Mucosa of descending colon (tissue), 3 donors: ENCODE results near the gene GSC. TPM values are rescaled to one million over a fixed set of nuclear protein-coding genes. Genes with fewer than 3 reads are reported as not detected.

ENCODE experiments used
- ATAC-seq: fragments of 200-7000 bp; cut with Tn5 transposase; one replicate; pipeline ENCODE4 v1.9.1; 2020; ENCODE audit warnings: mild to moderate bottlenecking, moderate library complexity
- DNase-seq, 3 donors: peaks; one replicate each; pipeline ENCODE4 v3.0.0-alpha.2; 2020
- H3K36me3 ChIP-seq: fragments of 200-600 bp; one replicate; pipeline ENCODE4 v1.8.0; 2021; ENCODE audit warnings: low read depth, mild to moderate bottlenecking
- H3K4me1 ChIP-seq: fragments of 200-600 bp; one replicate; pipeline ENCODE4 v1.8.0; 2021; ENCODE audit warnings: low read depth, mild to moderate bottlenecking
- H3K4me3 ChIP-seq: fragments of 200-600 bp; one replicate; pipeline ENCODE4 v1.8.0; 2021; ENCODE audit warnings: mild to moderate bottlenecking
- H3K9me3 ChIP-seq: fragments of 200-600 bp; one replicate; pipeline ENCODE4 v1.8.0; 2021; ENCODE audit warnings: mild to moderate bottlenecking
- intact Hi-C, 2 donors: fragments of 100-400 bp; cut with DNase I in 1 of 2; cut with micrococcal nuclease in 1 of 2; formaldehyde crosslinking; loops; one replicate each; pipeline versions ENCODE4 v1.11.0 to v1.11.1; 2022; cut with DNase I, micrococcal nuclease
- total RNA-seq, 3 donors: library from RNA; stranded (reverse); fragmentation: NEBNext Ultra II Directional in 2 of 3; extraction: Animal tissue kit (Norgen Biotek cat#: 25700) in 2 of 3; gene quantifications; one replicate each; pipeline versions ENCODE4 v1.2.1 to v1.2.4, GENCODE V29; 2021 to 2023
- TF ChIP-seq, protein P1 (sequence below): fragments of 200-600 bp; IDR thresholded peaks from one replicate; pipeline ENCODE4 v1.8.0; 2022; ENCODE audit warnings: antibody characterized with exemption, mild to moderate bottlenecking
- donor health status: DM: no; HTN: no; CAD: no; lungs with moderate emphysema.
- donor health status: DM: no; HTN: no; CAD: no.
- donor health status: DM: no; HTN: yes; CAD: no.

GSC gene
- total RNA-seq, 3 donors from 2014 or later = not detected

DNA sequence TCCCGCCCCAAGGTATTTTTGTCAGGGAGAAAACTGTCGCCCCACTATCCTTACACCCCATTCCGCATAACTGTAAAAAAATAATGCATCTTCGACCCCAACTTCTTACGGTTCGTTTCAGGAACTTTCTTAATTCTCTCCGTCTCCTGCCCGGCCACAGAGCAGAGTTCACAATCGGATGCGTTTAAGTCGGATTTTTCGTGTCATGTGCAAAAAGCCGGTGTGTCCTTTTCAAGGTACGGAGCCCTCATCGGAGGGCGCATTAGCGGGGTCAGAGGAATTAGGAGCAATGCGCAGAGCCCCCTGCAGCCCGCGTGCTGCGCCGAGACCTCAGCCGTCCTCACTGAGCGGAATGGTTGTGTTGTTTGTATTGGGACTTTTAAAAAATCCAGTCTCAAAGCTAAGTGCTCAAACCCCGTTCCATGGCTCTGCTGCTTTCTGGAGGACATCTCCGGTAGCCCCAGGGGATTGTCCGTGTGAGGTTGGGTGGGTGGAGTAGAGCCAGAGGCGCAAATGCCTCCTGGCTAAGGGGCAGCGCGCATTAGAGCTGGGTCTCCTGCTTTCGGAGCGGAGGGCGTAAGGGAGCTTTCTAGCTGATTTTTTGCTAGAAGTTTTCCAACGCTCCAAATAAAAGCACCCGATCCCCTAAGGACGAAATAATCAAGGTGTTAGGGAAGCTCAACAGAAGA, 3.9 kb upstream of the GSC start:
- no peak overlapping the region for H3K4me3 ChIP-seq
- peaks cover 16% of the 10 kb centered on the region for H3K4me1 ChIP-seq
- ATAC-seq (no peak), DNase-seq (no peak)
- H3K9me3 ChIP-seq = no peaks in the 10 kb centered on the region
- intact Hi-C loops = no loop called here
- H3K36me3 ChIP-seq = no peaks in the 10 kb centered on the region
- TF ChIP-seq, protein P1, sequence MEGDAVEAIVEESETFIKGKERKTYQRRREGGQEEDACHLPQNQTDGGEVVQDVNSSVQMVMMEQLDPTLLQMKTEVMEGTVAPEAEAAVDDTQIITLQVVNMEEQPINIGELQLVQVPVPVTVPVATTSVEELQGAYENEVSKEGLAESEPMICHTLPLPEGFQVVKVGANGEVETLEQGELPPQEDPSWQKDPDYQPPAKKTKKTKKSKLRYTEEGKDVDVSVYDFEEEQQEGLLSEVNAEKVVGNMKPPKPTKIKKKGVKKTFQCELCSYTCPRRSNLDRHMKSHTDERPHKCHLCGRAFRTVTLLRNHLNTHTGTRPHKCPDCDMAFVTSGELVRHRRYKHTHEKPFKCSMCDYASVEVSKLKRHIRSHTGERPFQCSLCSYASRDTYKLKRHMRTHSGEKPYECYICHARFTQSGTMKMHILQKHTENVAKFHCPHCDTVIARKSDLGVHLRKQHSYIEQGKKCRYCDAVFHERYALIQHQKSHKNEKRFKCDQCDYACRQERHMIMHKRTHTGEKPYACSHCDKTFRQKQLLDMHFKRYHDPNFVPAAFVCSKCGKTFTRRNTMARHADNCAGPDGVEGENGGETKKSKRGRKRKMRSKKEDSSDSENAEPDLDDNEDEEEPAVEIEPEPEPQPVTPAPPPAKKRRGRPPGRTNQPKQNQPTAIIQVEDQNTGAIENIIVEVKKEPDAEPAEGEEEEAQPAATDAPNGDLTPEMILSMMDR = no peak

DNA sequence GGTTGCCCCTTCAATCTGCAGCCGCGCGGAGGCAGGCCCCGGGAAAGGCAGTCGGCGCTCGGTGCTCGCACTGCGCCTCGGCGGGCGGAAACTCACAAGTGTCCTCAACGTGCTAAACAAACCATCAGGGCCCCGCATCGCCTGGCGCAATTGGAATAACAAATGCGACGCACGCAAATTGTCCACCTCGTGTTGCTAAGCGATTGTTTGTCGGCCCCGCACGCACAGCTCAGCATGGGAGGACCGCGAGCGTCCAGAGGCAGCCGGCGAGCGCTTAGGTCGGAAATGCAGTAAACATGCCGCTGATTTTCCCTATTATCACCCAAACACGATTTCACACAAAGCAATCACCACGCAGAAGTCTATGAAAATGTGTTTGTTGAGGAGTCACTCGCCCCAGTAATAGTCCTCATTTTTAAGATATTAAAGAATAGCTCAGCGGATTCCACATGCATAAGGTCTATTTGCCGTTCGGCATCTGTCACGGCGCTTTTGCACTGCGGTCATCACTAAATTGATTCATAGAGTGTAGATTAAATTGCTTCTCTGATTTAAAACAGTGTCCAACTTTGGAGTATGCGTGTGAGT, 3.2 kb upstream of the GSC start:
- DNase-seq (no peak), ATAC-seq (no peak)
- no peaks in the 10 kb centered on the region for H3K9me3 ChIP-seq
- H3K36me3 ChIP-seq = no peaks in the 10 kb centered on the region
- H3K4me1 ChIP-seq = peaks cover 22% of the 10 kb centered on the region
- H3K4me3 ChIP-seq = no peak overlapping the region
- intact Hi-C loops = no loop called here
- TF ChIP-seq, protein P1 = no peak

DNA sequence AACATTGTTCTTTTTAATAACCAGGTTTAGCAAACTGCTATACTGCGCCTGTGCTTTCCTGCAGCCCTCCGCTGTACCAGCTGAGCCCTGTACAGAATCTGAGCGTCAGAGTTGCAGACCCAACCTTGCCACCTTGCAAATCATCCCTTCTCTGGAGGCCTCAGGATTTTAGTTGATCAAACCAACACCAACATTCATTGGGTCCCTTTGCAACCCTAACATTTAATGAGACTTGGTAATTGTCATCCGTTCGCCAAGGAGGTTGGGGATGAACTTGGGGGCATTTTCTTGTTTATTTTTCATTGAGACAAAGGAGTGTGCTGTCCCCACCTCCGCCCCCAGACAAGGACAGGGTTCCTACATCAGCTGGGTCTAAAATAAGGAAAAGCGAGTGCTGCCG, 2.6 kb upstream of the GSC start:
- DNase-seq = no peak
- no peak for ATAC-seq
- intact Hi-C loops = no loop called here
- no peaks in the 10 kb centered on the region for H3K9me3 ChIP-seq
- H3K4me3 ChIP-seq = no peak overlapping the region
- H3K4me1 ChIP-seq = peaks cover 22% of the 10 kb centered on the region
- TF ChIP-seq, protein P1 = no peak
- H3K36me3 ChIP-seq = no peaks in the 10 kb centered on the region

DNA sequence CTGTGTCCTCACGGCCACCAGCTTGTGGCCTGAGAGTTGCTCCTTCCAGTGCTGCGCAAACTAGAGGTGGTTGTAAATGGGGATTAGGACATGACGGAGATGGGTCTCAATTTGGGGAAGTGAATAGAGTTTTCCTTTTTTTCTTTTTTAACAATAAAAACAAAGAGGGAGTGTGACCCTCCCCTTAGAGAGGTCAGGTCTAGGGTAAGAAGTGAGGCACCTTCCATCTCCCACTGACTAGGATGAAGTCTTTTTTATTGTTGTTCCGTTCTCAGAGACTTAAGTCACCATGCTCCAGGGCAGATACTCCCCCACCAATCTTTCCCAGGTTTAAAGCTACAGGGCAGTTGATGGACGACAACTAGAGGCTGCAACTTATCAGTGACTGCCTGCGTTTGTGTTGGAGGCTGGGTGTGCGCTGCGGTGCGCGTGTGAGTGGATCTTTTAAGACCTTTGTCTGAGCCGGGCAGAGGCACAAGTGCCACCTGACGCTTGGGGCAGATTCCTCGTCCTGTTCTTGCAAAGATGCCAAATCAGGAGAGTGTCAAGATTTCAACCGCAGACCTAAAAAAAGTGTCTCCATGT, 2.1 kb upstream of the GSC start:
- H3K4me3 ChIP-seq = no peak overlapping the region
- no peaks in the 10 kb centered on the region for H3K36me3 ChIP-seq
- ATAC-seq (no peak), DNase-seq (no peak)
- TF ChIP-seq, protein P1 = no peak
- intact Hi-C loops = no loop called here
- peaks cover 22% of the 10 kb centered on the region for H3K4me1 ChIP-seq
- no peaks in the 10 kb centered on the region for H3K9me3 ChIP-seq

DNA sequence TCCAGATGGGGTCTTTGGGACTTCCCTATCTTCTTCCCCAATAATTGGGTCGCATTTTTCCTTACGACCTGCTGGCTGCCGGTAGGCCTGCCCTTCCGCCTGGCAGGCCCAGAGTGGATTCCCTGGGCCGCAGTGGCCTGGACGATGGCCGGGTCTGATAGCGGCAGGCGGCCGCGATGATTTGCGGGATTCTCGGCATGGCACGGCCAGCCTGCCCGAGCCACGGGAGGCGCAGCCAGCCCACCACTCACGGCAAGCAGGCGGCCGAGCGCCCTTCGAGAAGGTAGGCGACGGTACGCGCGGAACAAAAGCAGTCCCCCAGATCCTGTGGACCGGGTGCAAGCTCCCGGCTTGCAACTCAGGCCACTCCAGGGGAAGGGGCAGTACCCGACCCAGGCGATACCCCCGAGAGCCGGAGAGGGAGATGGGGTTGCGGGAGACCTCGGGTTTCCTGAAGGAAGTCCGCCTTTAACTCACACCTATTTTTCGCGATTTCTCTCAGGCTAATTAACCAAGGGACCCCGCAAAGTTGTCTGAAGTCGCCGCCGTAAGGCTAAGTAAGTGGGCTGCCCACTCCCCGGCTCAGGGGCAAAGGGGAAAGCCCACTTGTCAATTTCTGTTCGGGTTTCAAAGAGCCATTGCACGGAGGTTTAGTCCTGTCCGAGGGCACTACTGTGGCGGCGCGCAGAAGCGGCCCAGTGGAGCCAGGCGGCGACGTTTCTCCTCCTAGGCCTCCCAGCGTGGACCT, 1.4 kb upstream of the GSC start:
- Histone ChIP-seq H3K9me3 (no peaks in the 10 kb centered on the region), H3K36me3 (no peaks in the 10 kb centered on the region), H3K4me1 (peaks cover 22% of the 10 kb centered on the region), H3K4me3 (no peak overlapping the region)
- intact Hi-C loops = no loop called here
- ATAC-seq (no peak), DNase-seq (no peak)
- TF ChIP-seq, protein P1 = no peak
